ENCODE data around the gene PTPRK. TPM values are rescaled to one million over a fixed set of nuclear protein-coding genes. Genes with fewer than 3 reads are reported as not detected.

Gene PTPRK
- total and polyA plus RNA-seq, 2 of the 13 experiments (the other 11 are each of a cell fraction or from before 2014, with no cell fraction given), result 43.6 to 98.3 TPM

DNA sequence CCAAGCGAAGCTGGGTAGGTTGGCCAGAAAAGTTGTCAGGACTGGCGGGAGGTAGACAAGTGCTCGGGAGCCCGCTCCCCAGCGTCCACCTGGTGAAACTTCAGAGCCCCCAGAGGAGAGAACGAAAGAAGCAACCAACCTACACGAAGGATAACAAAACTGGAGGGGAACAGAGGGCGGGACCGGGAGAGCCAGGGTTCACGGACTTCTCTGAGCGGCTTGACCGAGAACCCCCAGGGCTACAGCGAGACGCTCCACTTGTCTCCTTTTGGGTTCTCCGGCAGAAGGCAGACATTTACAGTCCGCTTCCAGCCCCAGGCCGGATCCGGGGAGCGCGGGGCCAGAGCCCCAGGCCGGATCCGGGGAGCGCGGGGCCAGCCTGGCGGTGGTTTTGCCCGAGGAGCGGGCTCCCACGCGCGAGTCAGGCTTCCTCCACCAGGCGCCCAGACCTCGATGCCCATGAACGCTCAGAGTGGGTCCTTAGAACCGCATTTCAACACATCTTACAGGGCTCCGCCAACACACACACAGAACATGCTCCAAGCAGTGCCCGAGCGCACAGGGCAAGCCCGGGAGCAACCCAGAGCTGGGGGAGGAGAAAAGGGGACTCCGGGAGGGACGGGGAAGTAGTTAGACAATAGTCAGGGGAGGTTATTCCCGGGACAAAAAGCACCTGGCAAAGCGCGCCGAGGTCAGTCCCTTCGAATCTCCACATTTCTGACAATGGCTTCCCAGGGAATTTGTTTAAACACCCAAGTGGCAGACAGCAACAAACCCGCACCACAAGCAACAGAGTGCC, 1.1 kb downstream of the PTPRK start (continued):
- TF ChIP-seq TEAD2 (CRISPR knock-in tag; IDR thresholded peaks at IDR 0.05) (no peak), STAG1 (CRISPR knock-in tag; IDR thresholded peaks at IDR 0.05) (peak; percentile 76), ELF1 (CRISPR knock-in tag; IDR thresholded peaks at IDR 0.05) (peak; percentile 25; the same call in 1 of the 2 replicates), SMYD3 (CRISPR knock-in tag; IDR thresholded peaks at IDR 0.05) (0 out of 2 replicates have a peak, but pooled peaks have one; percentile 58), HOXA3 (CRISPR knock-in tag; IDR thresholded peaks at IDR 0.05) (peak; percentile 46), SIN3B (IDR thresholded peaks at IDR 0.05; ENCODE audit: low read length) (no peak), KAT7 (CRISPR knock-in tag; IDR thresholded peaks at IDR 0.05; ENCODE audit: borderline replicate concordance) (no peak), ZNF333 (CRISPR knock-in tag; IDR thresholded peaks at IDR 0.05; ENCODE audit: borderline replicate concordance) (no peak), SOX6 (IDR thresholded peaks at IDR 0.05) (no peak), SOX6 (CRISPR knock-in tag; IDR thresholded peaks at IDR 0.05) (peak; percentile 72), U2AF1 (optimal IDR thresholded peaks at IDR 0.05; ENCODE audit: low read depth, low read length) (no peak), ZNF17 (CRISPR knock-in tag; IDR thresholded peaks at IDR 0.05) (no peak), NR2F6 (IDR thresholded peaks at IDR 0.05) (no peak), NR2F6 (CRISPR knock-in tag; IDR thresholded peaks at IDR 0.05) (0 out of 2 replicates have a peak, but pooled peaks have one; percentile 22), ZNF777 (CRISPR knock-in tag; IDR thresholded peaks at IDR 0.05) (0 out of 2 replicates have a peak, but pooled peaks have one; percentile 18), ZNF296 (CRISPR knock-in tag; conservative IDR thresholded peaks at IDR 0.05) (no peak), RELA (CRISPR knock-in tag; IDR thresholded peaks at IDR 0.05) (no peak), HIVEP1 (CRISPR knock-in tag; IDR thresholded peaks at IDR 0.05) (no peak), HMG20B (CRISPR knock-in tag; conservative IDR thresholded peaks at IDR 0.05) (no peak; the same call in 1 of the 2 replicates), HOXA5 (CRISPR knock-in tag; IDR thresholded peaks at IDR 0.05) (0 out of 2 replicates have a peak, but pooled peaks have one; percentile 53), PPARG (CRISPR knock-in tag; conservative IDR thresholded peaks at IDR 0.05) (no peak), DNMT3B (CRISPR knock-in tag; conservative IDR thresholded peaks at IDR 0.05) (no peak), GLI4 (CRISPR knock-in tag; IDR thresholded peaks at IDR 0.05; ENCODE audit: borderline replicate concordance) (no peak), MBNL3 (CRISPR knock-in tag; conservative IDR thresholded peaks at IDR 0.05) (no peak), ZNF143 (CRISPR knock-in tag; IDR thresholded peaks at IDR 0.05) (no peak), ZNF788 (CRISPR knock-in tag; IDR thresholded peaks at IDR 0.05; ENCODE audit: borderline replicate concordance) (no peak), TEAD3 (CRISPR knock-in tag; optimal IDR thresholded peaks at IDR 0.05; ENCODE audit: borderline replicate concordance) (peak; percentile 44)
- TF ChIP-seq, protein P1, sequence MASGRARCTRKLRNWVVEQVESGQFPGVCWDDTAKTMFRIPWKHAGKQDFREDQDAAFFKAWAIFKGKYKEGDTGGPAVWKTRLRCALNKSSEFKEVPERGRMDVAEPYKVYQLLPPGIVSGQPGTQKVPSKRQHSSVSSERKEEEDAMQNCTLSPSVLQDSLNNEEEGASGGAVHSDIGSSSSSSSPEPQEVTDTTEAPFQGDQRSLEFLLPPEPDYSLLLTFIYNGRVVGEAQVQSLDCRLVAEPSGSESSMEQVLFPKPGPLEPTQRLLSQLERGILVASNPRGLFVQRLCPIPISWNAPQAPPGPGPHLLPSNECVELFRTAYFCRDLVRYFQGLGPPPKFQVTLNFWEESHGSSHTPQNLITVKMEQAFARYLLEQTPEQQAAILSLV (CRISPR knock-in tag; IDR thresholded peaks at IDR 0.05; ENCODE audit: borderline replicate concordance), result no peak; the same call in 1 of the 2 replicates
- TF ChIP-seq, protein P2, sequence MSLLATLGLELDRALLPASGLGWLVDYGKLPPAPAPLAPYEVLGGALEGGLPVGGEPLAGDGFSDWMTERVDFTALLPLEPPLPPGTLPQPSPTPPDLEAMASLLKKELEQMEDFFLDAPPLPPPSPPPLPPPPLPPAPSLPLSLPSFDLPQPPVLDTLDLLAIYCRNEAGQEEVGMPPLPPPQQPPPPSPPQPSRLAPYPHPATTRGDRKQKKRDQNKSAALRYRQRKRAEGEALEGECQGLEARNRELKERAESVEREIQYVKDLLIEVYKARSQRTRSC (CRISPR knock-in tag; IDR thresholded peaks at IDR 0.05; ENCODE audit: low read depth), result no peak
- TF ChIP-seq, protein P3, sequence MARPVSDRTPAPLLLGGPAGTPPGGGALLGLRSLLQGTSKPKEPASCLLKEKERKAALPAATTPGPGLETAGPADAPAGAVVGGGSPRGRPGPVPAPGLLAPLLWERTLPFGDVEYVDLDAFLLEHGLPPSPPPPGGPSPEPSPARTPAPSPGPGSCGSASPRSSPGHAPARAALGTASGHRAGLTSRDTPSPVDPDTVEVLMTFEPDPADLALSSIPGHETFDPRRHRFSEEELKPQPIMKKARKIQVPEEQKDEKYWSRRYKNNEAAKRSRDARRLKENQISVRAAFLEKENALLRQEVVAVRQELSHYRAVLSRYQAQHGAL (CRISPR knock-in tag; IDR thresholded peaks at IDR 0.05; ENCODE audit: not compliant biosample characterization), result peak; percentile 84
- TF ChIP-seq, protein P4, sequence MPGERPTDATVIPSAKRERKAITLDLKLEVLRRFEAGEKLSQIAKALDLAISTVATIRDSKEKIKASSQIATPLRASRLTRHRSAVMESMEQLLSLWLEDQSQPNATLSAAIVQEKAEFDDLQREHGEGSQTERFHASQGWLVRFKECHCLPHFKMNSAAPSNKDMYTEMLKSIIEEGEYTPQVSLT (CRISPR knock-in tag; IDR thresholded peaks at IDR 0.05; ENCODE audit: borderline replicate concordance, low read depth), result no peak

All from HepG2 (cell line).